NB4 (cell line): ENCODE results near the gene JAKMIP2.

ENCODE experiments used
- CTCF ChIP-seq: IDR thresholded peaks from one replicate; pipeline ENCODE4 v1.5.1; 2012; ENCODE audit warnings: low read depth, low read length
- POLR2A ChIP-seq: IDR thresholded peaks from 2 replicates; pipeline ENCODE4 v1.6.1; 2011; ENCODE audit warnings: mild to moderate bottlenecking; ENCODE audit not compliant: insufficient read length; ENCODE audit errors: extremely low read depth

- no peak for TF ChIP-seq CTCF
- TF ChIP-seq POLR2A = no peak
These were observed 18.0 kb upstream of the JAKMIP2 start for GRCh38 chr5:147800491-147800890.
